ENCODE data around the gene CARMIL1. TPM values are rescaled to one million over a fixed set of nuclear protein-coding genes. Genes with fewer than 3 reads are reported as not detected.

Gene CARMIL1
- polyA plus RNA-seq, 1 of the 3 experiments (the other 2 are of a cell fraction): 1.7 TPM

DNA sequence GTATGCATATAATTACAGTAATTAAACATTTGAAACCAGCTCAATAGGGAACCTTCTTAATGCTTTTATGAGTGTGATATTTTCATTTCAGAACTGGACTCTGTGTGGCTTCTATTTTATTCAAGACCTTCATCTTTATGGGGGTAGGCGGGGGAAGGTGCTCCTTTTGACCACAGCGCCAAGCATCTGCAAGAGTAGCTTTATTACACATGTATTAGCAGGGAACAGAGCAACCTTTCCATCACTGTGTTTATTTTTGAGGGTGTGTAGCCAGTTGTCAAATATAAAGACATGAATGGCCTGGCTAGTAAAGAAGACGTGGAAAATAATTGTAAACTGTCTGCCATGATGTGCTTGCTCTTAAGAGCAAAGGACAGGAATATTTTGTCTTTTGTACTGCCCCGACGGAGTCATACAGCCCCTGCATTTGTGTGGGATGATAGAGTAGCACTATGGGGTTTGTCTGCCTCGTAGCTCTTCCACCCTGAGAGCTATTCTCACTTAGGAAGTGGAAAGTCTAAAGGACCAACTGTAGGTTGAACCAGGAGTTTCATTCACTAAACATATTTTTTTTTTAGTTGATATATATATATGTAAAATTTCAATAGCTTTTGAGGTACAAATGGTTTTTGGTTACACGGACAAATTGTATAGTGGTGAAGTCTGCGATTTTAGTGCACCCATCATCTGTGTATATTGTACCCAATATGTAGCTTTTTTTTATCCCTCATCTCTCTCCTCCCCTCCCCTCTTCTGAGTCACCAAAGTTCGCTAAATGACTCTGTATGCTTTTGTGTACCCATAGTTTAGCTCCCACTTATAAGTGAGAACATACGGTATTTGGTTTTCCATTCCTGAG lies 91.2 kb downstream of the CARMIL1 start:
- no peaks in the 10 kb centered on the region for H4K20me1 ChIP-seq (ENCODE audit: insufficient read depth)
- H3K9ac ChIP-seq: no peak overlapping the region
- H3F3A ChIP-seq (replicated peaks; ENCODE audit: insufficient read depth): no peaks in the 10 kb centered on the region
- H3K4me3 ChIP-seq (ENCODE audit: low read depth in 2 of 2, low read length in 1 of 2): no peak overlapping the region
- no peak overlapping the region for H3K4me2 ChIP-seq
- no peaks in the 10 kb centered on the region for H3K79me2 ChIP-seq (ENCODE audit: insufficient read depth)
- no peaks in the 10 kb centered on the region for H3K9me3 ChIP-seq
- H3K36me3 ChIP-seq (replicated peaks in 1 of 2; ENCODE audit: control insufficient read depth in 1 of 2, insufficient read depth in 2 of 2, low read length in 1 of 2): no peaks in the 10 kb centered on the region
- DNase-seq: no peak
- CTCF ChIA-PET: no interaction called here
- H3K27ac ChIP-seq (ENCODE audit: low read depth in 2 of 2, low read length in 1 of 2): no peak overlapping the region
- no peaks in the 10 kb centered on the region; a peak in 1 of 4 replicates for H3K4me1 ChIP-seq (ENCODE audit: control insufficient read depth in 1 of 2, insufficient read depth in 2 of 2, low read depth in 1 of 2, low read length in 1 of 2)
- POLR2A ChIA-PET: no interaction called here
- no peaks in the 10 kb centered on the region for H3K9me2 ChIP-seq
- no peak overlapping the region for H2AFZ ChIP-seq (ENCODE audit: low read depth)
- H3K27me3 ChIP-seq (ENCODE audit: insufficient read depth): no peaks in the 10 kb centered on the region
- no peak for TF ChIP-seq FOSL2 (IDR thresholded peaks at IDR 0.05; ENCODE audit: borderline replicate concordance, low read depth)
- no peak for TF ChIP-seq CHD2 (IDR thresholded peaks at IDR 0.05; ENCODE audit: low read length, partially characterized antibody)
- TF ChIP-seq ZBTB33 (IDR thresholded peaks at IDR 0.05; ENCODE audit: borderline replicate concordance, low read depth): no peak
- no peak for TF ChIP-seq EP300 (IDR thresholded peaks at IDR 0.05; ENCODE audit: borderline replicate concordance in 1 of 2, low read depth in 1 of 2, low read length in 1 of 2)
- TF ChIP-seq GABPA (IDR thresholded peaks at IDR 0.05; ENCODE audit: low read depth): no peak
- no peak for TF ChIP-seq RAD21 (IDR thresholded peaks at IDR 0.05; ENCODE audit: low read length)
- TF ChIP-seq YY1 (IDR thresholded peaks at IDR 0.05; ENCODE audit: low read depth): no peak
- no peak for TF ChIP-seq TCF12 (IDR thresholded peaks at IDR 0.05)
- TF ChIP-seq, protein P1, sequence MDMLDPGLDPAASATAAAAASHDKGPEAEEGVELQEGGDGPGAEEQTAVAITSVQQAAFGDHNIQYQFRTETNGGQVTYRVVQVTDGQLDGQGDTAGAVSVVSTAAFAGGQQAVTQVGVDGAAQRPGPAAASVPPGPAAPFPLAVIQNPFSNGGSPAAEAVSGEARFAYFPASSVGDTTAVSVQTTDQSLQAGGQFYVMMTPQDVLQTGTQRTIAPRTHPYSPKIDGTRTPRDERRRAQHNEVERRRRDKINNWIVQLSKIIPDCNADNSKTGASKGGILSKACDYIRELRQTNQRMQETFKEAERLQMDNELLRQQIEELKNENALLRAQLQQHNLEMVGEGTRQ (IDR thresholded peaks at IDR 0.05; ENCODE audit: borderline replicate concordance, low read depth, low read length): no peak
- no peak for TF ChIP-seq TEAD4 (IDR thresholded peaks at IDR 0.05; ENCODE audit: borderline replicate concordance, insufficient read depth)
- TF ChIP-seq TAF1 (IDR thresholded peaks at IDR 0.05; ENCODE audit: borderline replicate concordance, low read depth, low read length): no peak
- no peak for TF ChIP-seq MAX (IDR thresholded peaks at IDR 0.05; ENCODE audit: low read depth)
- TF ChIP-seq MEF2A (IDR thresholded peaks at IDR 0.05; ENCODE audit: borderline replicate concordance, low read depth): no peak
- TF ChIP-seq, protein P2, sequence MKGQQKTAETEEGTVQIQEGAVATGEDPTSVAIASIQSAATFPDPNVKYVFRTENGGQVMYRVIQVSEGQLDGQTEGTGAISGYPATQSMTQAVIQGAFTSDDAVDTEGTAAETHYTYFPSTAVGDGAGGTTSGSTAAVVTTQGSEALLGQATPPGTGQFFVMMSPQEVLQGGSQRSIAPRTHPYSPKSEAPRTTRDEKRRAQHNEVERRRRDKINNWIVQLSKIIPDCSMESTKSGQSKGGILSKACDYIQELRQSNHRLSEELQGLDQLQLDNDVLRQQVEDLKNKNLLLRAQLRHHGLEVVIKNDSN (IDR thresholded peaks at IDR 0.05; ENCODE audit: borderline replicate concordance, low read depth): no peak
- TF ChIP-seq JUND (IDR thresholded peaks at IDR 0.05): no peak
- TF ChIP-seq, protein P3, sequence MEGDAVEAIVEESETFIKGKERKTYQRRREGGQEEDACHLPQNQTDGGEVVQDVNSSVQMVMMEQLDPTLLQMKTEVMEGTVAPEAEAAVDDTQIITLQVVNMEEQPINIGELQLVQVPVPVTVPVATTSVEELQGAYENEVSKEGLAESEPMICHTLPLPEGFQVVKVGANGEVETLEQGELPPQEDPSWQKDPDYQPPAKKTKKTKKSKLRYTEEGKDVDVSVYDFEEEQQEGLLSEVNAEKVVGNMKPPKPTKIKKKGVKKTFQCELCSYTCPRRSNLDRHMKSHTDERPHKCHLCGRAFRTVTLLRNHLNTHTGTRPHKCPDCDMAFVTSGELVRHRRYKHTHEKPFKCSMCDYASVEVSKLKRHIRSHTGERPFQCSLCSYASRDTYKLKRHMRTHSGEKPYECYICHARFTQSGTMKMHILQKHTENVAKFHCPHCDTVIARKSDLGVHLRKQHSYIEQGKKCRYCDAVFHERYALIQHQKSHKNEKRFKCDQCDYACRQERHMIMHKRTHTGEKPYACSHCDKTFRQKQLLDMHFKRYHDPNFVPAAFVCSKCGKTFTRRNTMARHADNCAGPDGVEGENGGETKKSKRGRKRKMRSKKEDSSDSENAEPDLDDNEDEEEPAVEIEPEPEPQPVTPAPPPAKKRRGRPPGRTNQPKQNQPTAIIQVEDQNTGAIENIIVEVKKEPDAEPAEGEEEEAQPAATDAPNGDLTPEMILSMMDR (IDR thresholded peaks at IDR 0.05): no peak
- 76% methylated on average over 10 of the region's 10 CpGs for WGBS (ENCODE audit: low lambda C conversion rate)
